Measurements from ENCODE around the gene BBS2. TPM values are rescaled to one million over a fixed set of nuclear protein-coding genes. Genes with fewer than 3 reads are reported as not detected.

Gene BBS2, protein sequence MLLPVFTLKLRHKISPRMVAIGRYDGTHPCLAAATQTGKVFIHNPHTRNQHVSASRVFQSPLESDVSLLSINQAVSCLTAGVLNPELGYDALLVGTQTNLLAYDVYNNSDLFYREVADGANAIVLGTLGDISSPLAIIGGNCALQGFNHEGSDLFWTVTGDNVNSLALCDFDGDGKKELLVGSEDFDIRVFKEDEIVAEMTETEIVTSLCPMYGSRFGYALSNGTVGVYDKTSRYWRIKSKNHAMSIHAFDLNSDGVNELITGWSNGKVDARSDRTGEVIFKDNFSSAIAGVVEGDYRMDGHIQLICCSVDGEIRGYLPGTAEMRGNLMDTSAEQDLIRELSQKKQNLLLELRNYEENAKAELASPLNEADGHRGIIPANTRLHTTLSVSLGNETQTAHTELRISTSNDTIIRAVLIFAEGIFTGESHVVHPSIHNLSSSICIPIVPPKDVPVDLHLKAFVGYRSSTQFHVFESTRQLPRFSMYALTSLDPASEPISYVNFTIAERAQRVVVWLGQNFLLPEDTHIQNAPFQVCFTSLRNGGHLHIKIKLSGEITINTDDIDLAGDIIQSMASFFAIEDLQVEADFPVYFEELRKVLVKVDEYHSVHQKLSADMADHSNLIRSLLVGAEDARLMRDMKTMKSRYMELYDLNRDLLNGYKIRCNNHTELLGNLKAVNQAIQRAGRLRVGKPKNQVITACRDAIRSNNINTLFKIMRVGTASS
- polyA plus RNA-seq = 10 to 100 TPM; 12.8 to 38.9 (median 21.3) TPM

- no peak within 1 kb of the TSS for H3K27ac ChIP-seq (ENCODE audit: low read depth, low read length)
- WGBS, 3 donors = 0 to 1% (median 0%) methylated on average over 59 to 65 of the region's 65 CpGs
Observed at GRCh38 chr16:56519459-56520250, at the start of gene BBS2. Gene BBS2 (minus strand): TSS chr16:56520024. CDS start chr16:56519862, 162 bp downstream.

- 75 to 82% (median 78%) methylated on average over 11 to 12 of the region's 12 CpGs for whole genome bisulfite sequencing, 3 donors
- H3K27ac ChIP-seq (ENCODE audit: low read depth, low read length) = no peak within 1 kb of the TSS
Observed at GRCh38 chr16:56564793-56565477, 45.1 kb upstream of the BBS2 start, which contains the start of gene MT4. Gene MT4 (plus strand): TSS chr16:56565073. CDS start chr16:56565129, 56 bp downstream.

DNA sequence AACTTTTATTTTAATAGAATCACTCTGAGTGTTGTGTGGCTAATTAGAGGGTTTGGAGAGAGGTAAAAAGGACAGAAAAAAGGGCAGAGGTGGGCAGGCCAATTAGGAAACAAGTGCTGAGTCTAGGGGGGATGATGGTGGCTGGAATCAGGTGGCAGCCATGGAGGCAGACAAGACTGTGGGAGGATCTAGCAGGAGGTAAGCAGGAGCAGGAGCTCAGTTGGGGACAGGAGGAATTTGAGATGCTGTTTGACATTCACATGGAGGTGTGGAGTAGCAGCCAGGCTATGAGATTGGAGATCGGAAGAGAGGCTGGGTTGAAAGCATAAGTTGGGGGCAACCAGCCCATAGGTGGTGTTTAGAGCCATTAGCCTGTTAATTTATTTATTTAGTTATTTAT, 41.3 kb upstream of the BBS2 start:
- H3K27ac ChIP-seq (ENCODE audit: low read depth, low read length) = no peak overlapping the region
- WGBS, 3 donors = 55 to 88% (median 73%) methylated on average over 1 of the region's 1 CpG

DNA sequence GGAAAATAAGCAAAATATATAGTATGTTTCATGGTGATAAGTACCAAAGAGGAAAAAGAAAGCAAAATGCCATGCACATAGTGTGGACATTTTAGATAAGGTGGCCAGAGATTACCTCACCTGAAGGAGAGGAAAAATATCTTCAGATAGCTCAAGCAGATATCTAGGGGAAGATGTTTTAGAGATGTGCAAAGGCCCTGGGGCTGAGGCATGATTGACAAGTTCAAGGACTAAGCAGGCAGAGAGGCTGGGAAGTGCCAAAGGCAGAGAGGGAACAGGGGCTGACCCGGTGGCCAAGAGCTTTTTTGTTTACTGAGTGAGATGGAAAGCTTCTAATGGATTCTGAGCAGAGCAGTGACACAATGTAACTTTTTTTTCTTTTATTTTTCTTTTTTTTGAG, 40.6 kb upstream of the BBS2 start:
- WGBS, 3 donors = 29 to 49% (median 31%) methylated on average over 1 of the region's 1 CpG
- H3K27ac ChIP-seq (ENCODE audit: low read depth, low read length) = no peak overlapping the region

DNA sequence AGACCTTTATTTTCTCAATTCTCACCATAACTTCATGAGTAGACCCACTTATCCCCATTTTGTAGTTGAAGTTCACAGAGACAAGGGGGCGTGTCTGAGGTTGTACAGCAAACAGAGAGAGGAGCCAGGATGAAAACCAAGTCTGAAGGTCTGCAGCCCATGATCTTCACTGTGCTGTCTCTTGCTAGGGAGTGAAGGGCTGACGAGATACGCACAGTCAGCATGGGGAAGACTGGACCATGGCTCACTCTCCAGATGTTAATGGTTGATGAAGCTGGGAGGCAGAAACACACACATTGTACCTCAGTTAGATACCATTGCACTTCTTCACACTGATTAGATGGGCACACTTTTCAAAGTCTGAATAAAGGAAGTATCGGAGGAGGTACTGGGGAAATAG, 39.3 kb upstream of the BBS2 start:
- H3K27ac ChIP-seq (ENCODE audit: low read depth, low read length) = no peak overlapping the region
- 74 to 91% (median 87%) methylated on average over 4 of the region's 4 CpGs for WGBS, 3 donors

DNA sequence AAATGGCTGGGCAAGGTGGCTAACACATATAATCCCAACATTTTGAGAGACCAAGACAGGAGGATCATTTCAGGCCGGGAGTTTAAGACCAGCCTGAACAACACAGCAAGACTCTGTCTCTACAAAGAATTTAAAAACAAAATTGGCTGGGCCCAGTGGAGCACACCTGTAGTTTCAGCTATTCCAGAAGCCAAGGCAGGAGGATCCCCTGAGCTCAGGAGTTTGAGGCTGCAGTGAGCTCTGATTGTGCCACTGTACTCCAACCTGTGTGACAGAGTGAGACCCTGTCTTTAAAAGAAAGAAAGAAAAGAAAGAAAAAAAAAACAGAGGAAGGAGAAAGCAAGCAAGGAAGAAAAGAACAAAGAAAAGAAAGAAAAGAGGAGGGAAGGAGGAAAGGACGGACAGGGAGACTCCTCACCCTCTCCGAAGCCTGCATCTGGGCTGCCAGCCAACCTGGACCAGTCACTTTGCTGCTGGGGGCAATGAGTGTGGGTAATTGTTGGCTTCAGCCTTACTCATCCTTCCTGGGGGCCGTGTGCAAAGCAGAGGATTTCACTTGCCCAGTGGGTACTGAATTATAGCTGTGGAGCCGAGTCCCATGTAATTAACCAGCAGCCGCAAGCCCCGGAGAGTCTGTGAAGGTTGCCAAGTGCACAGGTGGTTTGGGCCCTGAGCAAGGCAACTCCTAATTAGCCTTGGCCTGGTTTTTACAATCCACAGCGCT, 38.4 kb upstream of the BBS2 start:
- H3K27ac ChIP-seq (ENCODE audit: low read depth, low read length) = no peak overlapping the region
- WGBS, 3 donors = 49 to 75% (median 75%) methylated on average over 8 of the region's 8 CpGs

DNA sequence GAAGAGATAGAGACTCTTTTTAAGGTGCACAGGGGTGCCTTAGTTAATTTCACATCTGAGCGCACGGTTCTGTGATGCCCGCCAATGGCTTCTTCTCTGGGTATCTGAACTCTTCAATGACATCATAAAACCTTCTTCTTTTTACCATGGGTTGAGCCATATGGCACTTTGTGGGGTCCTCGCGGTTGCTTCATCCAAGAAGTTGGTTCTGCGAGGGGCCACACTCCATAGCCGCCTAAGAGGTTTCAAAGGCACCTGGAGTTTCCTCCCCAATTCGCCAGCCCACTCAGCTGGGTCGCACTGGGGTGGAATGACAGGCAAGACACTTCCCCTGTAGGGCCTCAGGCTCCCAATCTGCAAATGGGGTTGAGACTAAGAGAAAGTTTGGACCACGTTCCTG, 34.6 kb upstream of the BBS2 start:
- H3K27ac ChIP-seq (ENCODE audit: low read depth, low read length) = no peak overlapping the region
- WGBS, 3 donors = 90 to 95% (median 92%) methylated on average over 10 of the region's 10 CpGs

DNA sequence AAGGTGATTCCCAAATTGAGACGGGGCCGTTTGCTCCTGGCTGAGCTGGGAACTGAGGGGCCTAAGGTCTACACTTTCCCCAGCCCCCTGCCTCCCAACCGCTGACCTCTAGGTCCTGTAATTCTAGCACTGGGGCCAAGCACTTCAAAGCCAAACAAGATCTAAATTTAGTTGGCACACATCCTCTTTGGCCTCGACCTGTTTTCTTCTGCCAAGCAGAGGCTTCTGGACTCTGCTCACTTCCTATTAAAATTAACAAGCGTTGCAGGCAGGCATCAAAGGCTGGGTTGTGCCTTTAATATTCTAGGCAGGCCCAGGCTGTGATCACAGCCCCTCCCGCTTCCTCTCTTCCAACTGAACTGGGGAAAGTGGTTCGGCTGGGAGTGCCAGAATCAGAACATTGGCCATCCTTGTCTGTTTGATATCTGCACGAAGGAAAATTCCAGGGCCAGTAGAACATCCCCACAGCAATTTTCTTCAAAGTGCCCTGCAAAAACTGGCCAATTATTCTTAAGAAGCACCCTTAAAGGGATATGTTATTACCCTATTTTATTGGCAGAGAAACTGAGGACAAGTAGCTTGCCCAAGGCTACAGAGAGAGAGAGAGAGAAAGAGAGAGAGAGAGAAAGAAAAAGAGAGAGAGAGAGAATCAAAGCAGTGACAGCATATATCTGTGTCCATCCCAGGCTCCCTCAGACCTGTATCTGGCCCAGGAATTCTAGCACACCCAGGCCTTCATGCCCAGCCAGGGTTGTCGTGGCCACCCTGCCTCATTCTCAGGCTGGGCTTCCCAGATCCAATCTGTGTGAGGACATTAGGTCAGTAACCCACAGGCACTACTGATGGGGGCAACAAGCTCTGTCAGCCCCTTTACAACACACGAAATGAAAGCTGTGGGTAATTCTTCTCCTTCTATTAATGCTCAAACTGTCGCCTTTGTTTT, 32.2 kb upstream of the BBS2 start:
- WGBS, 3 donors = 31 to 45% (median 38%) methylated on average over 11 of the region's 11 CpGs

GRCh38 chr16:56549744-56550385, 30.0 kb upstream of the BBS2 start:
- WGBS, 3 donors = 88 to 92% (median 91%) methylated on average over 5 of the region's 5 CpGs
- no peak overlapping the region for H3K27ac ChIP-seq (ENCODE audit: low read depth, low read length)

More for the DNA sequence above, 32.2 kb upstream of the BBS2 start:
- H3K27ac ChIP-seq (ENCODE audit: low read depth, low read length) = no peak overlapping the region

GRCh38 chr16:56549161-56549560, 29.3 kb upstream of the BBS2 start:
- no peak overlapping the region for H3K27ac ChIP-seq (ENCODE audit: low read depth, low read length)

DNA sequence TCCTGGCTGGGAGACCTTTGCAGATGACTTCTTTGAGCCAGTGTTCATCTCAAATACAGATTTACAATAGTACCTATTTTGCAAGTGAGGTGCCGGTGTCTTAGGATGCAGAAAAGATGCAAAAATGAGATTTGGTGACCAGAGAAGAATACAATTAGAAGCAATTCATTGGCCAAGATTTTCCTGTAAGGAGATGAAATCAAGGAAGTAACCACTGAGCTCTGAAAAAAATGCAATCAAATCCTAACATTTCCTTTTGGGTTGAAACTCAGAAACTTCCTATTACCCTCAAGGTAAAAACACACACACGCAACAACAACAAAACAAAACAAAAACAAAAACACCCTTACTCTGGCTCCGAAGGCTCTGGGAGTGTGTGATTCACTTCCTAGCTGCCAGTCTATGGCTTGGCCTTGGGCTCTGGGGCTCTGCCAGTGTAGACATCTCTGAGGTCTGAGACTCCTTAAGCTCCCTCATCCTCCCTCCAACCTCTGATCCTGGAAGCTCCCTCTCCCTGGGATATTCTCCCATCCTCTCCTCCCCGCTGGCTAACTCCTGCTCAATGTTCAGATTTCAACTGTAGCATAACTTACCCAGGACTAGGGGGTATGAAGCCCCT, 28.2 kb upstream of the BBS2 start:
- 73 to 89% (median 73%) methylated on average over 4 of the region's 4 CpGs for WGBS, 3 donors
- H3K27ac ChIP-seq (ENCODE audit: low read depth, low read length) = no peak overlapping the region

DNA sequence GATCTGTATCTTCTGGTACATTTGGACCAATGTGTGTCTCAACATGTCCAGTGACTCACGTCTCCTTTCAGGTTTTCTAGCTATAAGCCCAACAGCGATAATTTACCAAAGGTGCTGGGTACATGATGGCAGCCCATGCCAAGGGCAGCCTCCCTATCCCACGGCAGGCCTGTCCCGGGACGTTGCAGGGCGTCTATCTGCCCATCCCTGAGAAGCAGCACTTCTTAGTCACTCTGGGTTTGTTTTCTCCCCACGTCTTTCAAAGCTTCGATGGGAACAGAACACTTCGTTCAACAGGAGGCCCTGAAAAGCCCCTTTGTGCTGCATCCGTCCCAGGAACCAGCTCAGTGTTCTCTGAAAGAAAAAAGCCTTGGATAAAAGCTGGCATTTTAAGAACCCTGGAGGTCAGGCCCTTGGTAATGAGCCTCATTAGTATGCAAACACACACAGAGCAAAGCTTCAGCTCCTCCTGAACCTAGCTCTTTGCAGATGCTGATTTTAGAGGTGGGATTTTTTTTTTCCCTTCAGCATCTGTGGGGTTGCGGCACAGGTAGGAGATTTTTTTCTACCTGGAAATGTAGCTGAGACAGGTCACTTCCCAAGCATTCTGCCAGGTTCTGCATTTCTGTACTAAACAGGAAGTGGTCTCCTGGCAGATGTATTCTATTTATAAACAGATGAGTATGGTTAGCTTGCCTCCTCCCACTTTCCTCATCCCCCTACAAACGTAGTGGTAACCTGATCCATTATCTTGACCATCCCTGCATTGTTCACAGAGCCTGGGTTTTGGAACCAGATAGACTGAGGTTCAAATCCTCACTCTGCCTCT, 27.5 kb upstream of the BBS2 start:
- H3K27ac ChIP-seq (ENCODE audit: low read depth, low read length) = no peak overlapping the region
- 39 to 52% (median 46%) methylated on average over 12 of the region's 12 CpGs for WGBS, 3 donors

DNA sequence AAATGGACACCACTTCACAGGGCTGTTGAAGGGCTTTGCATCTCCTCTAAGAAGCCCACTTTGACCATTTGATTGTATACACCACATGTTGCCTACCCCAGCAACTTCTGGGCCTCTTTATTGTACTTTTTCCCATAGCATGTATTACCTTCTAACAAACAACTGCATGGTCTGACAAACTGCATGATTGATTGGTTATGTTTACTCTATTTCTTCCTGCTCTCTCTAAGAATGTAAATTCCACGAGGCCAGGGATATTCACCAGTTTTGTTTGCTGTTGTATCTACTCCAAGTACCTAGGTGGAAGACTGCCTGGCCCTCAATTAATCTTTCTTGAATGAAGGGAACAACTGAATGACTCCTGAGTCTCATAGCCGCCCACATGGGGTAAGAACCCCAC, 22.2 kb upstream of the BBS2 start:
- H3K27ac ChIP-seq (ENCODE audit: low read depth, low read length) = no peak overlapping the region
- WGBS, 3 donors = 5 to 23% (median 19%) methylated on average over 2 of the region's 2 CpGs

DNA sequence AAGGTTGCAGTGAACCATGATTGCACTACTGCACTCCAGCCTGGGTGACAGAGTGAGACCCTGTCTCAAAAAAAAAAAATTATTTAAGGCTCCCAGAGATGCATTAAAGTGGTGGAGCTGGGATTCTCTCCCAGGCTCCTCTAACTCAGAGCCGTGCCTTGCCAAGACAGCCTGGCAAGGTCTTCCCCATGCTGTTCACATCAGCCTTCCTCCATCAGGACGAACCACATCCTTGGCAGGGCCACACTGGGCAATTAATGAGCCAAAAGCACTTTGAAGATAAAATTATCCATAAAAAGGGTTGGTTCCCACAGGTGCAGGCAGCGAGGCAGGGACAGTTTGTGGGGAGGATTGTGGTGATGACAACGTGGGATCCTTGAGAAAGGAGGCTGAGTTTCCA, 19.8 kb upstream of the BBS2 start:
- H3K27ac ChIP-seq (ENCODE audit: low read depth, low read length) = no peak overlapping the region
- WGBS, 3 donors = 54 to 65% (median 59%) methylated on average over 4 of the region's 4 CpGs

- WGBS, 3 donors = 85 to 94% (median 93%) methylated on average over 7 of the region's 7 CpGs
- no peak overlapping the region for H3K27ac ChIP-seq (ENCODE audit: low read depth, low read length)
Observed at GRCh38 chr16:56538331-56538730, 18.5 kb upstream of the BBS2 start.

All from adipose tissue (tissue), 3 donors.